Liver (tissue), 9 donors: Measurements from ENCODE around the gene SPEN. TPM values are rescaled to one million over a fixed set of nuclear protein-coding genes. Genes with fewer than 3 reads are reported as not detected.

Experiments
- DNase-seq: peaks from one replicate; pipeline ENCODE4 v3.0.0-alpha.2; 2017; ENCODE audit warnings: low spot score
- H3K27ac ChIP-seq, 2 donors: one replicate each; pipeline ENCODE4 v1.7.0; 2013; ENCODE audit warnings: inconsistent platforms in 2 of 2, low read length in 2 of 2, control low read depth in 1 of 2, low read depth in 1 of 2, mild to moderate bottlenecking in 1 of 2
- H3K27me3 ChIP-seq, 4 donors: one replicate each; pipeline versions ENCODE4 v1.6.1 to v1.7.0; 2013; ENCODE audit warnings: low read length in 3 of 4, inconsistent platforms in 1 of 4, mild to moderate bottlenecking in 1 of 4, moderate library complexity in 1 of 4; ENCODE audit not compliant: control insufficient read depth in 4 of 4, insufficient read depth in 4 of 4
- H3K36me3 ChIP-seq, 4 donors: one replicate each; pipeline versions ENCODE4 v1.6.1 to v1.7.0; 2013; ENCODE audit warnings: low read length in 3 of 4, mild to moderate bottlenecking in 3 of 4, low read depth in 1 of 4, moderate library complexity in 1 of 4; ENCODE audit not compliant: control insufficient read depth in 4 of 4, insufficient read depth in 3 of 4
- H3K4me1 ChIP-seq, 4 donors: one replicate each; pipeline versions ENCODE4 v1.6.1 to v1.7.0; 2013; ENCODE audit warnings: low read length in 3 of 4, mild to moderate bottlenecking in 3 of 4, moderate library complexity in 1 of 4; ENCODE audit not compliant: control insufficient read depth in 4 of 4, insufficient read depth in 4 of 4
- H3K4me3 ChIP-seq, 3 donors: one replicate each; pipeline versions ENCODE4 v1.6.1 to v1.7.0; 2013; ENCODE audit warnings: low read length in 3 of 3, control low read depth in 1 of 3, low read depth in 1 of 3, mild to moderate bottlenecking in 1 of 3
- H3K9ac ChIP-seq, 2 donors: one replicate each; pipeline ENCODE4 v1.7.0; 2013; ENCODE audit warnings: low read length in 2 of 2, mild to moderate bottlenecking in 2 of 2, moderate library complexity in 2 of 2, control low read depth in 1 of 2, low read depth in 1 of 2
- H3K9me3 ChIP-seq, 4 donors: one replicate each; pipeline versions ENCODE4 v1.6.1 to v1.7.0; 2013; ENCODE audit warnings: low read length in 3 of 4; ENCODE audit not compliant: control insufficient read depth in 4 of 4
- ATF3 ChIP-seq: IDR thresholded peaks from 2 replicates; pipeline ENCODE4 v1.6.1; 2016; ENCODE audit warnings: antibody characterized with exemption
- CTCF ChIP-seq: fragments of 150-350 bp; IDR thresholded peaks from 2 replicates; pipeline ENCODE4 v1.5.1; 2017; ENCODE audit warnings: improper control_type of control experiment, low read depth, low read length; ENCODE audit not compliant: missing input control
- EGR1 ChIP-seq, 2 donors: IDR thresholded peaks; 2 replicates each; pipeline ENCODE4 v1.6.1; 2016 to 2018; ENCODE audit warnings: antibody characterized with exemption in 2 of 2, low read depth in 2 of 2
- FOXA1 ChIP-seq: IDR thresholded peaks from 2 replicates; pipeline ENCODE4 v1.6.1; 2016; ENCODE audit warnings: antibody characterized with exemption
- FOXA2 ChIP-seq: IDR thresholded peaks from 2 replicates; pipeline ENCODE4 v1.6.1; 2016; ENCODE audit warnings: antibody characterized with exemption
- GABPA ChIP-seq, 2 donors: IDR thresholded peaks in 1 of 2; conservative IDR thresholded peaks in 1 of 2; 2 replicates each; pipeline ENCODE4 v1.6.1; 2016; ENCODE audit warnings: antibody characterized with exemption in 2 of 2, mild to moderate bottlenecking in 1 of 2, moderate library complexity in 1 of 2
- HNF4A ChIP-seq, 2 donors: conservative IDR thresholded peaks; 2 replicates each; pipeline ENCODE4 v1.6.1; 2016; ENCODE audit warnings: antibody characterized with exemption in 2 of 2, mild to moderate bottlenecking in 2 of 2
- HNF4G ChIP-seq: IDR thresholded peaks from 2 replicates; pipeline ENCODE4 v1.6.1; 2016; ENCODE audit warnings: antibody characterized with exemption
- JUND ChIP-seq, 2 donors: IDR thresholded peaks; 2 replicates each; pipeline ENCODE4 v1.6.1; 2016; ENCODE audit warnings: antibody characterized with exemption in 2 of 2
- MAX ChIP-seq: IDR thresholded peaks from 2 replicates; pipeline ENCODE4 v1.6.1; 2016; ENCODE audit warnings: antibody characterized with exemption
- NR2F2 ChIP-seq: IDR thresholded peaks from 2 replicates; pipeline ENCODE4 v1.6.1; 2016; ENCODE audit warnings: antibody characterized with exemption
- RAD21 ChIP-seq, 2 donors: IDR thresholded peaks; 2 replicates each; pipeline ENCODE4 v1.6.1; 2016; ENCODE audit warnings: antibody characterized with exemption in 2 of 2, mild to moderate bottlenecking in 2 of 2
- RXRA ChIP-seq, 2 donors: IDR thresholded peaks; 2 replicates each; pipeline ENCODE4 v1.6.1; 2017 to 2018; ENCODE audit warnings: antibody characterized with exemption in 2 of 2, mild to moderate bottlenecking in 1 of 2
- SP1 ChIP-seq: IDR thresholded peaks from 2 replicates; pipeline ENCODE4 v1.6.1; 2018; ENCODE audit warnings: antibody characterized with exemption, mild to moderate bottlenecking
- TAF1 ChIP-seq: conservative IDR thresholded peaks from 2 replicates; pipeline ENCODE4 v1.6.1; 2016; ENCODE audit warnings: antibody characterized with exemption, mild to moderate bottlenecking
- YY1 ChIP-seq: IDR thresholded peaks from 2 replicates; pipeline ENCODE4 v1.6.1; 2016; ENCODE audit warnings: antibody characterized with exemption, mild to moderate bottlenecking
- ZBTB33 ChIP-seq: IDR thresholded peaks from 2 replicates; pipeline ENCODE4 v1.6.1; 2016; ENCODE audit warnings: antibody characterized with exemption
- WGBS: extraction: QIAGEN DNeasy Blood & Tissue Kit; methylation state at CpG from one replicate; pipeline ENCODE4 v1.1.7; 2013; 5-methylcytosine and 5-hydroxymethylcytosine counted together
- polyA plus RNA-seq, 2 donors: library from polyadenylated mRNA; stranded (reverse) in 1 of 2; unstranded in 1 of 2; fragments of 200-250 nt in 1 of 2; fragments of >200 nt in 1 of 2; fragmentation: Nextera tagmentation in 1 of 2; extraction: Ambion mirVana in 1 of 2; gene quantifications; one replicate each; pipeline versions ENCODE4 v1.2.1 to v1.2.3, GENCODE V29; 2013 to 2015
- total RNA-seq, 2 donors: library from RNA; depleted of rRNA; stranded (reverse); fragments of >200 nt; gene quantifications; one replicate each; pipeline ENCODE4 v1.2.3, GENCODE V29; 2014
- TF ChIP-seq, protein P1 (sequence below): IDR thresholded peaks from 2 replicates; pipeline ENCODE4 v1.6.1; 2016; ENCODE audit warnings: antibody characterized with exemption, mild to moderate bottlenecking
- donor health status: healthy.
- donor health status: healthy.
- donor health status: healthy.
- donor health status: healthy.
- donor health status: healthy.

The SPEN gene
- total and polyA plus RNA-seq, 4 donors: 7.4 to 29.4 (median 15.2) TPM

DNA sequence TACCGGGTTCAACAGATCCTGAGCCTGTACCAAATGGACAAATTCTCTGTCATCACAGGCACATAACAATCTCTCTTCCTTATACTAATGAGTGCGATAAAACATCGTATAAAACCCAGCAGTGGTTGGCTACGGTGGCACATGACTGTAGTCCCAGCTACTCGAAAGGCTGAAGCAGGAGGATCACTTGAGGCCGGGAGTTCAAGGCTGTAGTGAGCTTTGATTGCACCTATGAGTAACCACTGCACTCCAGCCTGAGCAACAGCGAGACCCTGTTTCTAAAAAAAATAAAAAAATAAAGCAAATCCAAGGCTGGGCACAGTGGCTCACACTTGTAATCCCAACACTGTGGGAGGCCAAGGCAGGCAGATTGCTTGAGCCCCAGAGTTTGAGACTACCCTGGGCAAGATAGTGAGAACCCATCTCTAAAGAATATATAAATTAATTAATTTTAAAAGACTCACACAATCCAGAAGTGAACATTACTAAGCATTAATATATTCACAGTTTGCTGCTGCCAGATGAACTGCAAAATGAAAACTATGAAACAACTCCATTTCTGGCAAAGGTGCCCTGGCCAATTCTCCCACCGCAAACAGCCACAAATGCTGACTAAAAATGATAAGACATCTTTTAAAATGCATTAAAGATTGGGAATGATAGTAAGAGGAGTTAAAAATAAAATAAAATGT, 115.3 kb downstream of the SPEN start:
- H3K27ac ChIP-seq: no peak overlapping the region
- no peaks in the 10 kb centered on the region for H3K27me3 ChIP-seq
- no peak overlapping the region for H3K4me3 ChIP-seq
- no peaks in the 10 kb centered on the region for H3K9me3 ChIP-seq
- WGBS: 96% methylated on average over 8 of the region's 8 CpGs
- TF ChIP-seq, protein P1, sequence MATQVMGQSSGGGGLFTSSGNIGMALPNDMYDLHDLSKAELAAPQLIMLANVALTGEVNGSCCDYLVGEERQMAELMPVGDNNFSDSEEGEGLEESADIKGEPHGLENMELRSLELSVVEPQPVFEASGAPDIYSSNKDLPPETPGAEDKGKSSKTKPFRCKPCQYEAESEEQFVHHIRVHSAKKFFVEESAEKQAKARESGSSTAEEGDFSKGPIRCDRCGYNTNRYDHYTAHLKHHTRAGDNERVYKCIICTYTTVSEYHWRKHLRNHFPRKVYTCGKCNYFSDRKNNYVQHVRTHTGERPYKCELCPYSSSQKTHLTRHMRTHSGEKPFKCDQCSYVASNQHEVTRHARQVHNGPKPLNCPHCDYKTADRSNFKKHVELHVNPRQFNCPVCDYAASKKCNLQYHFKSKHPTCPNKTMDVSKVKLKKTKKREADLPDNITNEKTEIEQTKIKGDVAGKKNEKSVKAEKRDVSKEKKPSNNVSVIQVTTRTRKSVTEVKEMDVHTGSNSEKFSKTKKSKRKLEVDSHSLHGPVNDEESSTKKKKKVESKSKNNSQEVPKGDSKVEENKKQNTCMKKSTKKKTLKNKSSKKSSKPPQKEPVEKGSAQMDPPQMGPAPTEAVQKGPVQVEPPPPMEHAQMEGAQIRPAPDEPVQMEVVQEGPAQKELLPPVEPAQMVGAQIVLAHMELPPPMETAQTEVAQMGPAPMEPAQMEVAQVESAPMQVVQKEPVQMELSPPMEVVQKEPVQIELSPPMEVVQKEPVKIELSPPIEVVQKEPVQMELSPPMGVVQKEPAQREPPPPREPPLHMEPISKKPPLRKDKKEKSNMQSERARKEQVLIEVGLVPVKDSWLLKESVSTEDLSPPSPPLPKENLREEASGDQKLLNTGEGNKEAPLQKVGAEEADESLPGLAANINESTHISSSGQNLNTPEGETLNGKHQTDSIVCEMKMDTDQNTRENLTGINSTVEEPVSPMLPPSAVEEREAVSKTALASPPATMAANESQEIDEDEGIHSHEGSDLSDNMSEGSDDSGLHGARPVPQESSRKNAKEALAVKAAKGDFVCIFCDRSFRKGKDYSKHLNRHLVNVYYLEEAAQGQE: no peak
- TF ChIP-seq FOXA1 (no peak), HNF4G (no peak), RXRA (IDR thresholded peaks at IDR 0.05) (no peak), HNF4A (conservative IDR thresholded peaks at IDR 0.05) (no peak), FOXA2 (no peak), ZBTB33 (no peak), YY1 (no peak), ATF3 (no peak), SP1 (no peak), CTCF (no peak), EGR1 (IDR thresholded peaks at IDR 0.05; ENCODE audit: low read depth in 2 of 2) (no peak), NR2F2 (no peak), JUND (IDR thresholded peaks at IDR 0.05) (no peak), MAX (no peak), GABPA (IDR thresholded peaks at IDR 0.05 in 1 of 2, conservative IDR thresholded peaks at IDR 0.05 in 1 of 2) (no peak), TAF1 (no peak), RAD21 (IDR thresholded peaks at IDR 0.05) (no peak)
- peaks cover 0 to 3% (median under 1%) of the 10 kb centered on the region in 4 donors for H3K36me3 ChIP-seq
- DNase-seq: no peak
- H3K9ac ChIP-seq: no peak overlapping the region
- H3K4me1 ChIP-seq: peaks cover 0 to 3% (median 0%) of the 10 kb centered on the region in 4 donors
